IPS-15b (cell line): ENCODE results near the gene LMAN1L.

Experiments
- H3K27me3 ChIP-seq: one replicate; pipeline ENCODE4 v1.6.1; 2013; ENCODE audit warnings: low read length; ENCODE audit not compliant: control insufficient read depth, insufficient read depth
- H3K36me3 ChIP-seq: one replicate; pipeline ENCODE4 v1.6.1; 2013; ENCODE audit warnings: low read length; ENCODE audit not compliant: control insufficient read depth, insufficient read depth
- H3K4me1 ChIP-seq: one replicate; pipeline ENCODE4 v1.6.1; 2013; ENCODE audit warnings: mild to moderate bottlenecking, low read length; ENCODE audit not compliant: control insufficient read depth, insufficient read depth
- H3K4me3 ChIP-seq: one replicate; pipeline ENCODE4 v1.5.1; 2013; ENCODE audit warnings: low read depth, low read length
- H3K9ac ChIP-seq: one replicate; pipeline ENCODE4 v1.6.1; 2013; ENCODE audit warnings: low read depth, mild to moderate bottlenecking, low read length
- H3K9me3 ChIP-seq: one replicate; pipeline ENCODE4 v1.6.1; 2013; ENCODE audit warnings: mild to moderate bottlenecking, low read length; ENCODE audit not compliant: control insufficient read depth, insufficient read depth

The LMAN1L gene

DNA sequence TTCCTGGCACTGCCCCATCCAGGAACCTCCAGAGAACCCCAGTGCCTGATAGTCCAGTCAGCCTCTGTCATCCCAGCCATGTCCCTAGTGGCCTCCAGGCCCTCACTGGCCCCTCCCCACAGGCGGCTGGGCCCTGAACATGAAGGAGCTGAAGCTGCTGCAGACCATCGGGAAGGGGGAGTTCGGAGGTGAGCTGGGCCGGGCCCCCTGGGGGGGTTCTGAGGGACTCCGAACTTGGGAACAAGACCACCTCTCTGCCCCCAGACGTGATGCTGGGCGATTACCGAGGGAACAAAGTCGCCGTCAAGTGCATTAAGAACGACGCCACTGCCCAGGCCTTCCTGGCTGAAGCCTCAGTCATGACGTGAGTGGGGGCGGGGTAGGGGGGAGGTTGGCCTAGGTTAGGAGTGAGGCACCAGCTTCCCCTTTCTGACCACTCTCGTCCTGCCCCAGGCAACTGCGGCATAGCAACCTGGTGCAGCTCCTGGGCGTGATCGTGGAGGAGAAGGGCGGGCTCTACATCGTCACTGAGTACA is 12.0 kb upstream of the LMAN1L start:
- H3K4me1 ChIP-seq, result no peaks in the 10 kb centered on the region
- no peak overlapping the region for H3K4me3 ChIP-seq
- H3K9me3 ChIP-seq, result no peaks in the 10 kb centered on the region
- peak overlapping the region; percentile 54 for H3K9ac ChIP-seq
- no peaks in the 10 kb centered on the region for H3K27me3 ChIP-seq
- peaks cover 20% of the 10 kb centered on the region for H3K36me3 ChIP-seq

DNA sequence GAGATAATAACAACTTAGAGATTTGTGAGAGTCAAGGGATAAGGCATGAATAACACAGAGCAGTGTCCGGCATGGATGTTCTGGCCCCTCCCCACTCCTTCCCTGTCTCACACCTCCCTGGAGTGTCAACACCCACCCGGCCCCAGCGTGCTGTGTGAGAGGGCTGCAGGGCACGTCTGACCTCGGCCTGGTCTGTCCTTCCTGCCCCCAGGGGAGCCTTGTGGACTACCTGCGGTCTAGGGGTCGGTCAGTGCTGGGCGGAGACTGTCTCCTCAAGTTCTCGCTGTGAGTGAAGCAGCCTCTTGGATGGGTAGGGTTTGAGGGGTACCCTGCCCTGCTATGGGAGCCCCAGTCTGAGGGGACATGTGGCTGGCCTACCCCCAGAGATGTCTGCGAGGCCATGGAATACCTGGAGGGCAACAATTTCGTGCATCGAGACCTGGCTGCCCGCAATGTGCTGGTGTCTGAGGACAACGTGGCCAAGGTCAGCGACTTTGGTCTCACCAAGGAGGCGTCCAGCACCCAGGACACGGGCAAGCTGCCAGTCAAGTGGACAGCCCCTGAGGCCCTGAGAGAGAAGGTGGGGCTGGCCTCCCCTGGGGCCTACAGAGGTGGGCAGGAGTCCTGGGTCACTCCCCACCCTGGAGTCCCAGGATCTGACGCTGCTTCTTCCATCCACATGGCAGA is 11.2 kb upstream of the LMAN1L start:
- no peak overlapping the region for H3K4me3 ChIP-seq
- no peaks in the 10 kb centered on the region for H3K4me1 ChIP-seq
- H3K9me3 ChIP-seq, result no peaks in the 10 kb centered on the region
- no peaks in the 10 kb centered on the region for H3K27me3 ChIP-seq
- H3K9ac ChIP-seq, result no peak overlapping the region
- H3K36me3 ChIP-seq, result peaks cover 20% of the 10 kb centered on the region

DNA sequence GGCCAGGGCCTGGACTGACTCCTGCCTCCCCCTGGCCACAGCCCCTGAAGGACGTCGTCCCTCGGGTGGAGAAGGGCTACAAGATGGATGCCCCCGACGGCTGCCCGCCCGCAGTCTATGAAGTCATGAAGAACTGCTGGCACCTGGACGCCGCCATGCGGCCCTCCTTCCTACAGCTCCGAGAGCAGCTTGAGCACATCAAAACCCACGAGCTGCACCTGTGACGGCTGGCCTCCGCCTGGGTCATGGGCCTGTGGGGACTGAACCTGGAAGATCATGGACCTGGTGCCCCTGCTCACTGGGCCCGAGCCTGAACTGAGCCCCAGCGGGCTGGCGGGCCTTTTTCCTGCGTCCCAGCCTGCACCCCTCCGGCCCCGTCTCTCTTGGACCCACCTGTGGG is 10.3 kb upstream of the LMAN1L start:
- no peak overlapping the region for H3K9ac ChIP-seq
- H3K36me3 ChIP-seq, result peaks cover 20% of the 10 kb centered on the region
- no peaks in the 10 kb centered on the region for H3K4me1 ChIP-seq
- no peaks in the 10 kb centered on the region for H3K9me3 ChIP-seq
- no peak overlapping the region for H3K4me3 ChIP-seq
- H3K27me3 ChIP-seq, result no peaks in the 10 kb centered on the region

DNA sequence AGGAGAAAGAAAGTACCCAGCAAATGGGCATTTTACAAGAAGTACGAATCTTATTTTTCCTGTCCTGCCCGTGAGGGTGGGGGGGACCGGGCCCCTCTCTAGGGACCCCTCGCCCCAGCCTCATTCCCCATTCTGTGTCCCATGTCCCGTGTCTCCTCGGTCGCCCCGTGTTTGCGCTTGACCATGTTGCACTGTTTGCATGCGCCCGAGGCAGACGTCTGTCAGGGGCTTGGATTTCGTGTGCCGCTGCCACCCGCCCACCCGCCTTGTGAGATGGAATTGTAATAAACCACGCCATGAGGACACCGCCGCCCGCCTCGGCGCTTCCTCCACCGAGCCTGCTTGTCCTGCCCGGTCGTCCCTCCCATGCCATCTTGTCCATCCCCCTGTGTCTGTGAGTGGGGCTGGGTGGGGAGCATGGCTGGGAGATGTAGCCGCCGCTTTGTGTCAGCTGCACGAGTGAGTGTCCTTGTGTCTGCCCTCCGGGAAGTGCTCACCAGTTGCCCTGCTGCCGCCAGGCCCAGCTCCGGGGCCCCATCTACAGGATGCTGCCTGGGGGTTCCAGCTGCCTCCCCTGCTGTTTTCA is 9.7 kb upstream of the LMAN1L start:
- Histone ChIP-seq H3K4me1 (no peaks in the 10 kb centered on the region), H3K4me3 (no peak overlapping the region), H3K27me3 (no peaks in the 10 kb centered on the region), H3K36me3 (peaks cover 20% of the 10 kb centered on the region), H3K9ac (no peak overlapping the region), H3K9me3 (no peaks in the 10 kb centered on the region)

DNA sequence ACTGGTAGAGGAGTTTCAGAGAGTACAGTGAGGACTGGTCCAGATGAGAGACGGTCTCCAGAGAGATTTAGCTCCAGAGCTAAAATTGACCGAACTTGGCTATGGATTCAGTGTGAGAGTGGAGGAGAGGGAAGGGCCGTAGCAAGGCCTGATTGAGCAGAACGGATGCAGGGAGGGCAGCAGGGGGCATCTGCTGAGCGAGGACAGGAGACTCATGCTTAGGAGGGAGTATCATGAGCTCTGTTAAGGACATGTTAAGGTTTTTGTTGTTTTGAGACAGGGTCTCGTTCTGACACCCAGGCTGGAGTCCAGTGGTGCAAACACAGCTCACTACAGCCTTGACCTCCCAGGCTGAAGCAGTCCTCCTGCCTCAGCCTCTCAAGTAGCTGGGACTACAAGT is 7.7 kb upstream of the LMAN1L start:
- H3K4me3 ChIP-seq, result no peak overlapping the region
- H3K27me3 ChIP-seq, result no peaks in the 10 kb centered on the region
- no peaks in the 10 kb centered on the region for H3K4me1 ChIP-seq
- H3K9me3 ChIP-seq, result no peaks in the 10 kb centered on the region
- peaks cover 17% of the 10 kb centered on the region for H3K36me3 ChIP-seq
- H3K9ac ChIP-seq, result no peak overlapping the region

DNA sequence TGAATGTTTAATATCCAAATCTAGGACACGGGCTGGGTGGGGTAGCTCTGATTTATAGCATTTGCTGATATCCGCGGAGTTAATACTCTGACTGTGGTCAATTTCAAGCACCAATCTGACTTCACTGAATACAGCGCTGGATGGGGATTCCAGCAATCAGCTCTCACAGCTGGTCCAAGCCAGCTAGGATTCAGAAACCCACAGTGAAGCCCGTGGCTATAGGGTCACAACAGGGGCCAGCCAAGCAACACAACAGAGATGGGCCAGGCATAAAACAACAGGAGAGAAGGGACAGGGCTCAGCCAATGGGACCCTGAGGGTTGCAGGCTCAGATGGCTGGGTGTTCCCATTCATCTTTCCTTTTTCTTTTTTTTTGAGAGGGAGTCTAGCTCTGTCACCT is 5.4 kb upstream of the LMAN1L start:
- Histone ChIP-seq H3K4me3 (no peak overlapping the region), H3K9ac (no peak overlapping the region), H3K27me3 (no peaks in the 10 kb centered on the region), H3K36me3 (peaks cover 7% of the 10 kb centered on the region), H3K9me3 (no peaks in the 10 kb centered on the region), H3K4me1 (no peaks in the 10 kb centered on the region)

DNA sequence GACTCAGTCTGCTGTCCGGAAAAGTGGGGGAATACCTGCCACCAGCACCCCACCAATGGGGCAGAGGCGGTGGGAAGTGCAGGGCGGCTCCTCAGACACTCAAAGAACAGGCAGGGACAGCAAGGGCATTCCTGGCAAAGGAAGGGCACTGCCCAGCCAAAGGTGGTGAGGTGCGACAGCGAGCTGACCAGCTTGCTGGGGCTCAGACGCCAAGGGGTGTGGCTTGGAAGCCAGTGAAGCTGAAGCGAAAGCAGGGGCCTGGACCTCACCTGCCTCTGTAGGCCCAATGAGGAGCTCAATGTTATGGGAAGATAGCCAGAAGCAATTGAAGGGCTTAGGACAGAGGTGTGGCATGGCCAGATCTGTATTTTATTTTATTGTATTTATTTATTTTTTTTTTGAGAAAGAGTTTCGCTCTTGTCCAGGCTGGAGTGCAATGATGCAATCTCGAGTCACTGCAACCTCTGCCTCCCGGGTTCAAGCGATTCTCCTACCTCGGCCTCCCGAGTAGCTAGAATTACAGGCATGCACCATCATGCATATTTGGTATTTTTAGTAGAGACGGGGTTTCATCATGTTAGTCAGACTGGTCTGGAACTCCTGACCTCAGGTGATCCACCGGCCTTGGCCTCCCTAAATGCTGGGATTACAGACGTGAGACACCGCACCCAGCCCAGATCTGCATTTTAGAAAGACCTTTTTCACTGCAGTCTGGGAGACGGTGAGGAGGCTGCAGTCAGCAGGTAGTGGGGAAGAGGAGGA is 4.4 kb upstream of the LMAN1L start:
- Histone ChIP-seq H3K9me3 (no peaks in the 10 kb centered on the region), H3K9ac (no peak overlapping the region), H3K4me3 (no peak overlapping the region), H3K36me3 (peaks cover under 1% of the 10 kb centered on the region), H3K27me3 (no peaks in the 10 kb centered on the region), H3K4me1 (no peaks in the 10 kb centered on the region)

DNA sequence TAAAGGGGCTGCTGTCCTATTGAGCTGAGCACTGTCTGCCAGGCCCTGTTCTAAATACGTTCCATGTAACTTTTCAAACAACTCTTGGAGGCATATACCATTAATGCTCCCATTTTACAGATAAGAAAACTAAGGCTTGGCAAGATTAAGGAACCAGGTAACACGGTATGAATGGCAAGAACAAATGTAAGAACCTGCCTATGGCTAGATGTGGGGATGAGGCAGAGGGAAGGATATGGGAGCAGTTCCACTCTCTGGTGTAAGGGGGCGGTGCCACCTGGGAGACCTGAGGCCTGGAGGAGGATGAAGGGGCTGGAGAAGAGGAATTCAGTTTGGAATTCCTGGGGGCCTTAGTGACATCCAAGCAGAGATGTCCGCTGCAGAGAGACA is 3.8 kb upstream of the LMAN1L start:
- Histone ChIP-seq H3K9me3 (no peaks in the 10 kb centered on the region), H3K9ac (no peak overlapping the region), H3K27me3 (no peaks in the 10 kb centered on the region), H3K4me1 (no peaks in the 10 kb centered on the region), H3K4me3 (no peak overlapping the region), H3K36me3 (no peaks in the 10 kb centered on the region)

DNA sequence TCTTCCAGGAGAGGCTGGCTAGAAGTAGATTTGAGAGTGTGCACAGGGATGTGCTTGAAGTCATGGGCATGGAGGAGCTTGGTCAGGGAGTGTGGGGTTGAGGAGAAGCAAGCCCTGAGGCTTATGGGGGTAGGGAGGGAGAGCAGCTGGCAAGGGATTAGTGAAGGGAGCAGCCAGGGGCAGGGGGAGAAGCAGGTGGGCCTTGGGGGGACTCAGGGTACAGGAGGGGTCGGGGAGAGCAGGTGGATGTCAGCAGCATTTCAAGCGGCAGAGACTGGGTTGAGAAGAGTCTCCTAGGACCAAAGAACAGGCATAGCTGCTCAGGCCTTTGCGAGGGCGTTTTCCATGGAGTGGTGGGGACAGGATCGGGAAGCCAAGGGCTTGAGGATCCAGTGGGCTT is 3.4 kb upstream of the LMAN1L start:
- Histone ChIP-seq H3K9ac (no peak overlapping the region), H3K4me1 (no peaks in the 10 kb centered on the region), H3K9me3 (no peaks in the 10 kb centered on the region)

DNA sequence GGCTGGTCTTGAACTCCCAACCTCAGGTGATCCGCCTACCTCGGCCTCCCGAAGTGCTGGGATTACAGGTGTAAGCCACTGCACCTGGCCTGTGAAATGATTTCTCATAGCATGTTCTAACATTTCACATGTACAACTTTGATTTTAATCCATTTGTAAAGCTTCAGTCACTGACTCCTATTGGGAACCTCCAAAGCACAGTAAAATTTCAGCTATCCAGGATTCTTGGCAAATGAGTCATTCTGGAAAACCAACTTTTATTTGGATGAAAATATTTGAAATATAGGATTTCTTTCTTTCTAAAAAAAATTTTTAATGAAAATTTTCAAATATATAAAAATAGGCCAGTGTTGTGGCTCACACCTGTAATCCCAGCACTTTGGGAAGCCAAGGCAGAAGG is 2.7 kb upstream of the LMAN1L start:
- Histone ChIP-seq H3K4me1 (no peaks in the 10 kb centered on the region), H3K9ac (no peak overlapping the region), H3K36me3 (no peaks in the 10 kb centered on the region)

More for the DNA sequence above, 3.4 kb upstream of the LMAN1L start:
- Histone ChIP-seq H3K4me3 (no peak overlapping the region), H3K36me3 (no peaks in the 10 kb centered on the region), H3K27me3 (no peaks in the 10 kb centered on the region)

DNA sequence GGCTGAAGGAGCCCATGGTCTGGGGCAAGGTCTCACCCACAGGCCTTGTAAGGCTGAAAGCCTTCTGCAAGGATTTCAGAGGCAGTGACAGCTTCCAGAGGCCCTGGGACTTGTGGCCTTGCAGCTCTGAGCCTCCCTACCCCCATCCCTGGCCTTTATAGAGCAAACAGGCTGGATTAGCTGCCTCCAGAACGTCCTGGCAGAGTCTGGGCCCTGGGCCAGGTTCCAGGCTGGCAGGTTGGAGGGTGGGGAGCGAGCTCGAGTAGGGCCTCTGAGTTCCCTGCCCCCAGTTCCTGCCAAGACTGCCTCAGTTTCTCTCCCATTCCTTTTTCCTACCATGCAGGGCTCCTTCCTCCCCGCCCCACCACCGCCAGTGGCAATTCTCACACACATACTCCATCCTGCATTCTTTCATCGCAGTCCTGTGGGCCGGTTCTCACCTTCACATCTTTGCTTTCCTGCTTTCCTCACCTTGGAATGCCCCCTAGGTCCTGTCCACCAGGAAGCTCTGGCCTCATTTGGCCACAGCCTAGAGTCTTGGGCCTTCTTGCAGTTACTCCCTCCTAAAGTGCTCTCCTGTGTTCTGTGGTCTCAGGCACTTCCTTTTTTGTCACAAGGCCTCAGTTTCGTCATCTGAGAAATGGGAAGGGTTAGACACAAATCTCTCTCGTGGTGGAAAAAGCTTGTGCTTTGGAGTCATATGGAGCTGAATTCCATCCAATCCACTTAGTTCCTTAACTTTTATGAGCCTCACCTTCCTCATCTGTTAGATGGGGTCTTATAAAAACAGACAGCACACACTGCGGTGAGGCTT is 2.7 kb downstream of the LMAN1L start:
- H3K9me3 ChIP-seq, result no peaks in the 10 kb centered on the region
- no peaks in the 10 kb centered on the region for H3K4me1 ChIP-seq
- no peaks in the 10 kb centered on the region for H3K36me3 ChIP-seq
- H3K4me3 ChIP-seq, result no peak overlapping the region
- no peaks in the 10 kb centered on the region for H3K27me3 ChIP-seq
- no peak overlapping the region for H3K9ac ChIP-seq

More for the DNA sequence above, 2.7 kb upstream of the LMAN1L start:
- no peak overlapping the region for H3K4me3 ChIP-seq
- H3K27me3 ChIP-seq, result no peaks in the 10 kb centered on the region
- H3K9me3 ChIP-seq, result no peaks in the 10 kb centered on the region
